ENCODE data around the gene CEP89.
"Not testable (repeated sequence)": the region's sequence is repeated elsewhere in the genome, so short reads cannot be mapped to it uniquely, and the experiment has no call there.

CEP89 gene

DNA sequence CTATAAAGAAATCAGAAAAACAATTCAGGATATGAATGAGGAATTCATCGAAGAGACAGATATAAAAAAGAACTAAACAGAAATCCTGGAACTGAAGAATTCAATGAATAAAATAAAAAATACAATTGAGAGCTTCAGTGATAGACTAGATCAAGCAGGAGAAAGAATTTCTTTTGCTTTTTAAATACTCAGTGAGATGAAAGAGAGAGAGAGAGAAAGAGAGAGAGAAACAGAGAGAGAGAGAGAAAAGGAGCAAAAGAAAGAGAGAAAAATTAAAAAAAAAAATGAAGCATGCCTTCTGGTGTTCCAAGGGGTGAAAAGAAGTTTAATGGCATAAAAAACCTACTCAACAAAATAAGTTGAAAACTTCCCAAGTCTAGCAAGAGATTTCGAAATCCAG, 80.1 kb downstream of the CEP89 start:
- DNase-seq (ENCODE audit: low read depth), result no peak

DNA sequence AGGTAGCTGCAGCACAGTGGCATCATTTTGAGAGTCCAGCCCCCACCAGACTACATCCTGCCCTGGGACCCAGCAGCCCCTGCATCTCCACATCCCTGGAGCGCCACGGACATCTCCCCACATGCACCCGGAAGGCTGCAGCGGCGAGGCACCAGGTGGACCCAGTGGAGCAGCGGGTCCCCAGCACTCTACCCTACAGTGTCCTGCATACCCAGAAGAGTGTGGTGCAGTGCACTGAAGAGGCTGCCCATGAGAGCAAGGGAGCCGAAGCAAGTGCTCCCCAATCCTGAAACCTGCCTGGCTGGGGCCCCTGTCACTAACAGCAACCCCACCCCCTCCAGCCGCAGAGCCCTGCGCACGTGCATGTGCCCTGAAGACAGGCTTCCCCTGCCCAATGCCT, 80.9 kb downstream of the CEP89 start:
- DNase-seq (ENCODE audit: low read depth), result no peak

DNA sequence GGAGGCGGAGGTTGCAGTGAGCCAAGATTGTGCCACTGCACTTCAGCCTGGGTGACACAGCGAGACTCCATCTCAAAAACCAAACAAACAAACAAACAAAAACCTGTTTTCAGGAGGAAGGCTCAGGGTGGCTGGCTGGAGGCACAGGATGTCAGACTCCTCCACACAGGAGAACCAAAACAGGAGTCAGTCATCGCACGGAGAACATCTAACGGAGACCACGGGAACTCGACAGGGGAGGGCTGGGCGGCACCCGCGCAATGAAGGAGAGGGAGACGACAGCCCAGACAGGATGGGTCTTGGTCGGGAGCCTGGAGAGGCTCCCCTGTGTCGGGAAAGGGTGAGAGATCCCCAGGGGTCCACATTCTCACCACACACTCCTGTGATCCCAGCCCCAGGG, 81.4 kb downstream of the CEP89 start:
- DNase-seq (ENCODE audit: low read depth), result no peak

DNA sequence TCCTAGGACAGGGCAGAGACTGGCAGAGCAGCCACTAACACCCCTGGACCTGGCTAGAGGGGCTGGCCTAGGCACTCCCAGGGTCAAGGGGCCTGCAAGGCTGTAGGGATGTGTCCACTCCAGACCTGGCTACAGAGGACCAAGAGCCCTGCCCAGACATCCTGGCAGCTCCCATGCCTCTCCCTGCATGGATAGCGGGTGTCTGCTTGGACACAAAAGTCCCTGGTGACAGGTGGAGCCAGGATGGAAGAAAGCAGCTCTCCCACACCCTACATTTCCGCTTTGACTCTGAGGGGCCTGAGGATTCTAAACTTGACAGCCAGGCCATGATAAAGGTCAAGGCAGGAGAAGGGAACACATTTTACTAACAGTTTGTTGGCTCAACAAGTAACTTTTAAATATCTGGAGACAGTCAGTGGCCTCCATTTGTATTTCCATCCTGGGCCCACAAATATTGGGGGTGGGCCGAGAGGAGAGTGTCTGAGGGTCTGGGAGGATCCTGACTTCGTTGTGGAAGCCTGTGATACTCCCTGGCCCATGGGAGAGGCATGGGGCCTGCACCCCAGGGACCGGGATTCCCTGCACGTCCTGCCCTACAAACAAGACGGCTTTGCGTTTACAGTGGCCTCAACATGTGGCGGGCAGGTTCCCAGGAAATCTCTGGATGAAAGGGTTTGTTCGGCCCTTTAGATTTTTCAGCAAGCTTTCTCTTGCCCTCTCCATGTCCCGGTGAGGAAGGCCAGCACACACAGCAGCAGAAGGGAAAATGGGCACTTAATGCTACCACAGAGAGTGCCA, 82.4 kb downstream of the CEP89 start:
- no peak for DNase-seq (ENCODE audit: low read depth)

DNA sequence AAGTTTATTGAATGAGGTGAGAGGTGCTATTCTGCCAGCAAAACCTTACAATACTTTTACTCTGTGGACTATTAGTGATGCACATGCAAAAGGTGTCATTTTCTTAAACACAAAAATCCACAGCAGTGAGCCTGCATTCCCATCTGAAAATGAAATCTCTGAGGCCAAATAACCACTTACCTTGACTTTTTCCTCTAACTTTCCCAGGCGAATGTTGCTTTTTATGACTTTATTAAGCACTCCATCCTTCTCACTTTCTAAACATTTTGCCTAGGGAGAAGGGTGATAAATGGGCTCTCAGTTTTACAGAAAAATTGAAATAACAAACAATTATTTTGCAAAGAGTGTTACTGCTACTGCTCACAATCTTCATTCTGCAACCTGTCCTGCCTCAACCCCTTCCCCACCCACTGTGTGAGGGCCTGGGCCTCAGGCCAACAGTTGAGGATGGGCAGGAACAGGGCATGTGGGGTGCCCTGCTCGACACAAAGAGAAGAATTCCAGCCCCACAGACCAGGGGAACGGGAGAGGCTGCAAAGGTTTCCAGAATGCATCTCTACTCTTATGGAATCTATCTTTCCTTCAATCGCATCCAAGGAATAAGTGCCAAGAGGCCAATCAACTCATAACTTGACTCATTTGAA, 84.1 kb downstream of the CEP89 start:
- no peak for DNase-seq (ENCODE audit: low read depth)

DNA sequence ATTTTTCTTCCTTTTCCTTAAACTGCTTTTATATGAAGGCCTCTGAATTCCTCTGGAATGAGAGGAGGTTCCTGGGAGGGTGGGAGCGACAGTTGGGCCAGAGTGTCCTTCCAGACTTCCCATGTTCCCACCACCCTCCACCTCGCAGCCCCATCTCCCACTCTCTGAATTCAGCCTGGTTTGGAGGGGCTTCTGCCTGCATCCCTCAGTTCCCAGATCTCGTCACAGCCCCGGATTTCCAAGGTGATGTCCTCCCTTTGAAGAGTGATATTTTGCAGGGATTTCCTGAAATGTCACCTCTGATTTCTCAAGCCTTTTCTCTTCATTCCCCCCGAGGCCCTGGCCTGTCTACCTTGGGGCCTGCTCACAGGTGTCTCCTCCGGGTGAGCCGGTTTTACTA, 85.5 kb downstream of the CEP89 start:
- no peak for DNase-seq (ENCODE audit: low read depth)

DNA sequence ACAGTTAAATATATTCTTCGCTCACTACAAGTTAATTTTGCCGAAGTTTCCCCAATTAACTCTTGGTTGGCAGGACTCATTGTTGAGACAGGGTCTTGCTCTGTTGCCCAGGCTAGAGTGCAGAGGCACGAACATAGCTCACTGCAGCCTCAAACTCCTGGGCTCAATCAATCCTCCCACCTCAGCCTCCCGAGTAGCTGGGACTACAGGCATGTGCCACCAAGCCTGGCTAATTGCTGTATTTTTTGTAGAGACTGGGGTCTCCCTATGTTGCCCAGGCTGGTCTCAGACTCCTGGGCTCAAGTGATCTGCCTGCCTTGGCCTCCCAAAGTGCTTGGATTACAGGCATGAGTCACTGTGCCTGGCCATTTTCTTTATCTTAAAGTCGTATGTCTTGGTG, 86.5 kb downstream of the CEP89 start:
- not testable (repeated sequence) for DNase-seq (ENCODE audit: low read depth)

DNA sequence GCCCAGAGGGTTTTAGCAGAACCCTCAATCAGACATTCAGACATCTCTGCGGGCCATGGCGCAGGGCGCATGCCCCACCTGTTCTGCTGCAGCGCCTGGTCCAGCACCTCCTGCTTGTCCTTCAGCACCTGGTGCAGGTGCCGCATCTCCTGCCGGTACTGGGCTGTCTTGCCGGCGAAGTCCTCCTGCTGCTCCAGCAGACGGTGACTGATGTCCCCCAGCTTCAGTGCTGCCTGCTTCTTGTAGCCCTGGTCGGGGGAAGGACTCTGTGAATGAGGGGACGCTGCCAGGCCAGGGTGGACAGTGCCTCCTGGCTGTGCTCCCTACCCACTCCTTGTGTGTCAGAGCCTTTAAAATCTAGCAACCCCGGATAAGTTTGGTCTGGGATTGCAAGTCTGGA, 90.0 kb downstream of the CEP89 start:
- no peak for DNase-seq (ENCODE audit: low read depth)

DNA sequence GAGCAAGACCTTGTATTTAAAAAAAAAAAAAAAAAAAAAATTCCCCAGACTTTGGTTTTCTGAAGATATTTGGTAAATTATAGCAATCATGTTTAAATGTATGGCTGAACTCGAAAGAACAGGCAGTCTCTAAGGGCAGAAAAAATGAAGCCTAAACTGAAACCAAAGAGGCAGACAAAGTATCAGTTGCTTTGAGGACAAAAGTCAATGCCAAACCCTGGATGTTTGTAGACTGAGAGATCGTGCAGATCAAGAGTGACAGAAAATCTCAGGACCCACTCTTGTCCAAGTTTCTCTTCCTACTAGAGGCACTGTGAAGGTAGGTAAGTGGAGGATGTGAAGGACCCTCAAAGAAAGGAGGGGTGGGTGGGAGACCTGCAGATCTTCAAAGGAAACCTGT, 91.1 kb downstream of the CEP89 start:
- no peak for DNase-seq (ENCODE audit: low read depth)

DNA sequence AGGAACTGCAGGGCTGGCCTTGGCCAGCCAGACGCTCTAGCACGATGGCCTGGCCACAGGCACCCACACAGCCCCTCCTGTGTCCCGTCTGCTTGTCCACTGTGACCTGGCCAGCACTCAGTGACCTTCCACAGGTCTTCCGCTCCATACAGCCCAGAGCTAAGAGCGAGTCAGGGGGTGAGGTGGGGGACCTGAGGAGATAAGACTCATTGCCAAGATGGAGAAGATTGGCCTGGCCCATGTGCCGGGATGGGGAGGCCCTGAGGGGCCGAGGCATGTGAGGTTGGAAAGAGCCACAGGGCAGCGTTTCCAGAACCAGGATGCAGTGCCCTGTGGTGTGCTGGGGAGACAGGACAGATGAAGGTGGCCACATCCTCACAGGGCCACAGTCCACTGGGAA, 92.0 kb downstream of the CEP89 start:
- no peak for DNase-seq (ENCODE audit: low read depth)

DNA sequence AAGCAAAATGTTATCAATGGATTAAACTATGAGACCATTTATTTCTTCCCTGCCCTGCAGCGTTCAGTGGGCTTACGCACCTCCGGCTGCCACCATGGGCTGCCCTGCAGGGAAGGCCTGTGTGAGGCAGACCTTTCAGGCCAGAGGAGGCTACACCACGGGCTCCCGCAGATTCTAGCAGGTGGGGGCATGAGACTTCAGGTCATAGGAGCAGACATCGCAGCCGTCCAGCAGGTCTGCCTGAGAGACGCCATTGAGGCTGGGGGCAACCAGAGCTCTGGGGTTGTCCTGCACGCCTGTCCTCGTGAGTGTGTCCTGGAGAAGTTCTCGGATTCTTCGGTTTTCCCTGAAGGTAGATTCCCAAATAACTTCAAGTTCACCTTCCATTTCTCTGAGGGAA, 92.8 kb downstream of the CEP89 start:
- no peak for DNase-seq (ENCODE audit: low read depth)

DNA sequence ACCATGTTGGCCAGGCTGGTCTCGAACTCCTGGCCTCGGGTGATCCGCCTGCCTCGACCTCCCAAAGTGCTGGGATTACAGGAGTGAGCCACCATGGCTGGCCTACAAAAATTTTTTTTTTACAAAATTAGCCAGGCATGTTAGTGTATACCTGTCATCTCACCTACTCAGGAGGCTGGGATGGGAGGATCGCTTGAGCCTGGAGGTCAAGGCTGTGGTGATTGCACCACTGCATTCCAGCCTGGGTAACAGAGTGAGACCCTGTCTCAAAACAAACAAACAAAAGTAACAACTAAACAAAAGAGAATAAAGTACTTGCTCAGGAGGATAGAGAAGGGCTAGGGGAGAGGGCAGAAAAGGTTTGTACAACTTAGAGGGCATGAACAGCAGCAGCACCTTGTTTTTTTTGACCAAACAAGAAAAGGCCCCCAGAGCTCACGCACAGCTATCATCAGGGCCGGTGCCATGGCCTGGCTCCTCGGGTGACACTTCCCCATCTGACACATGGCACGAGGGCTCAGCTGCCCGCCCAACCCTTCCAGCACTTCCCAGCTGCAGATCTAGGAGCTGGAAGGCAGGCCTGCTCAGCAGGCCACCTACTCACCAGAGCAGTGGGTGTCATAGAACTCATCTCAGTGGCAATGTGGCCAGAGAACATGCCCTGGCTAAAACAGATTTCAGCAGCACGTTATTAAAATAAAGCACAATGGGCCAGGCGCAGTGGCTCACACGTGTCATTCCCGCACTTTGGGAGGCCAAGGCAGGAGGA, 93.6 kb downstream of the CEP89 start:
- DNase-seq (ENCODE audit: low read depth), result no peak

DNA sequence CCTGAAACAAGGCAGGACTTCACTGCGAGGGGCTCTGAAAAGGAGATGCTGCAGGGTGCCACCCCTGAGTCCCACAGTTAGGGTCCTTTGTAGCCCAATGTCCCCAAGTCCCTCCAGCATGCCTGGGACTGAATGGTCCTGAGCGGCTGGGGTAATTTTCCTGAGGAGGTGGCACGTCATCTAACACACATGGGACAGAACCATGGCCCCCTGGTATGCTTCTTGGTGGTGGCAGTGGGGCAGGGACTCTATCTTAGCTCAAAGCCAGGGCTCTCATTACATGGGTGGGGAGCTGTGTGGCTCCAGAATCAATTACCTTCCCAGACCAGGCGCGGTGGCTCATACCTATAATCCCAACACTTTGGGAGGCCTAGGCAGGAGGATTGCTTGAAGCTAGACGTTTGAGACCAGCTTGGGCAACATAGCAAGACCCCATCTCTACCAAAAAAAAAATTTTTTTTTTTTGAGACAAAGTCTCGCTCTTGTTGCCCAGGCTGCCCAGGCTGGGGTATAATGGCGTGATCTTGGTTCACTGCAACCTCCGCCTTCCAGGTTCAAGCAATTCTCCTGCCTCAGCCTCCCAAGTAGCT, 94.3 kb downstream of the CEP89 start:
- DNase-seq (ENCODE audit: low read depth), result no peak

DNA sequence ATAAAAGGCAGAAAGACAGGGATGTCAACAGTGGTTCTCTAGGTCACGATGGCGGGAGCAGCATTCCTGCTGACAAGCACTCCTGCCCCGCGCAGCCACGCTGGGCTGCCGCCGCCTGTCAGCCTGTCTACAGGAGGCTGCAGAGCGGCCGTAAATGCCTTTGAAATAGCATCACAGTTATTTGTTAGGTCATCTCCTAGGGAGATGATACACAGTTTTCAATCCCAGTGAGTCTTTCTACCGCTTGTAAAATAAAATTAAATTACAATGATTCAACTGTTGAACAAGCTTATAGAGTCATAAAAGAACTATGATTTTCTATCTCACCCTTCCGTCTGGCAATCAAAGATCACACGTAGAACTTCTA, 94.9 kb downstream of the CEP89 start:
- DNase-seq (ENCODE audit: low read depth), result peak; percentile 6

DNA sequence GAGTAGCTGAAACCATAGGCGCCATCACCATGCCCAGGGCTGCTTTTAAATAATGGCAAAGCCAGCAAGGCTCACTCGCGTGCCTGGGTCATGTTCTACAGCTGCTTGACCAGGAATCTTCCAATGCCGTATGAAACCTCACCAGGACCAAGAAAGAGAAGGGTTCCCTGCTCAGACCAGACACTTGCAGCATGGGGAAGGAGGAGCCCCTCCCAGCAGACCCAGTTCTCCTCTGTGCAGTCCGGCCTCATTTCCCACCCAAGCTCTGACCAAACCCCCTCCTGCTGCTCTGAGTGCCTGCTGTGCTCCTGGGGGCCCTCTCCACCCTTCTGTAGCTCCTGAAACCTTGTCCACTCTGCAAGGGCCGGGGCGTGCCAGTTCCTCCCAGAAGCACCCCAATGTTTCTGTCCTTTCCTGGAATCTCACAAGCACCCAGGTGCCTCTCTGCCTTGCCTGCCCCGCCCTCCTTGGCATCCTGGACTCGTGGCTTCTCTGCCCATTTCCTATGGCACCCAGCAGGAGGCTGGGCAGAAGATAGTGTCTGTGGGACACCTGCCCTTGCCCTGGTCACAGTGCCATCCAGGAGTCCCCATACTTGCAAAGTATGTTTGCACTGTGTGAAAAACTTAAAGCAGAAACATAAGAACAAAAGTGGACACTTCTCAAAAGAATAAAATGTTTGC, 95.4 kb downstream of the CEP89 start:
- no peak for DNase-seq (ENCODE audit: low read depth)

DNA sequence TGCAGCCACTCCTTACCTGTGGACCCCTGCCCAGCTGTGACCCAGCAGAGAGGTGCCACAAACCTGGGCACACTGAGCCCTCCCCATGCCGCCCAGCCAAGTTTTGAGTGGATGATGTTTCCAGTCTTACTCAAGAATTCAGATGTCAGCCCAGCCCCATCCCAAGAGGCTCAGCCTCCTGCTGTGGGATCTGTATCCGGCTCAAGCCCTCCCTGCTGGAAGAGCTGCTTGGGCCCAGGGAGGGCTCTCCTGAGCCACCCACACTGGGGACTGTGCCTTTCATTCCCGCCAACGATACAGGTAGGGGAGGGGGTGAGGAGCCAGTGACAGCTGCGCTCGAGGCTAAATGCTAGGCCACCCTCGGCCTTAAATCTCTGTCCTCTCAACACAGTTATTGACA, 96.3 kb downstream of the CEP89 start:
- DNase-seq (ENCODE audit: low read depth), result no peak

DNA sequence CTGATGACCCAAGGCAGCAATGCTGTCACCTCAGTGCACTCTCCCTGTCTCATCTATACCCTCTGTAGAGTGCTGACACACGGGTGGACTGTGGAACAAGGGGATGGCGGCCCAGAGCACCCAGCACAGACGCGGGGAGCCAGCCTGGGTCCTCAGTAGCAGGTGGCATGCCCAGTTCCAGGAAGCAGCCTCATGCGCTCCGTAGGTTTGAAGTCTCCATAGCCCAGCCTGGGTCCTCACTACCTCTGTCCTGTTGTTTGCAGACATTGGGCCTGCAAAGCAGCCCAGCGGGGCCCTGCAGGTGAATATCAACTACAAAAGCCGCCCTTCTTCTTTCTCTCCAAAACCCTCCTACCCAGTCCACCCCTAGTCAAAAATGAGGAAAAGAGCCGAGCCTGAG, 97.2 kb downstream of the CEP89 start:
- no peak for DNase-seq (ENCODE audit: low read depth)

DNA sequence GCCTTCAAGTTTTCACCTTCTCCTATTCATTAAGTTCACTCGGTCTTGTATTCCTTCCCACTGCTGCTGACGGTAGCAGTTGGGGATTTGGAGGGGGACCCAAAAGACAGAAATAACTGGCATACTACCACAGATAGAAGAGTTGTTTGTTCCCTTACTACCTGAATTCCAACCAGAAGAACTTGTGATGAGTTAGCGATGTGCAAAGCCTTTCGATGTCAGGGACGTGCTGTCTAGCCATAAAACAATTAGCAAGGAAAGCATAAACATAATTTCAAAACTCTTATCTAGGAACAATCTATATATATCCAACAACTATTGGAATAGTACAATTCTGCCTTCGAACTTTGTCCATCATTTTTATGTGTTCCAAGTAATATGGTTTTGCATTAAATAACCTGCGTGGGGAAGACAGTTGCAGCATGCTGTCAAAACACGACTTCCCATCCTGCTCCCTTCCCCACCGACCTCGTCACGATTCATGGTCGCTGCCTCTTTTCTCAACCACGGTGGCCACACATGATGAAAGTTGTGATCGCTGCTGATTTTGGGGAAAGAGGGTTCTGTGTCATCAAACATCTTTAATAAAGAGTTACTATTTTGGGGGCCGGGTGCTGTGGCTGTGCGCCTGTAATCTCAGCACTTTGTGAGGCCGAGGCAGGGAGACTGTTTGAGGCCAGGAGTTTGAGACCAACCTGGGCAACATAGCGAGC, 98.4 kb downstream of the CEP89 start:
- DNase-seq (ENCODE audit: low read depth), result no peak

DNA sequence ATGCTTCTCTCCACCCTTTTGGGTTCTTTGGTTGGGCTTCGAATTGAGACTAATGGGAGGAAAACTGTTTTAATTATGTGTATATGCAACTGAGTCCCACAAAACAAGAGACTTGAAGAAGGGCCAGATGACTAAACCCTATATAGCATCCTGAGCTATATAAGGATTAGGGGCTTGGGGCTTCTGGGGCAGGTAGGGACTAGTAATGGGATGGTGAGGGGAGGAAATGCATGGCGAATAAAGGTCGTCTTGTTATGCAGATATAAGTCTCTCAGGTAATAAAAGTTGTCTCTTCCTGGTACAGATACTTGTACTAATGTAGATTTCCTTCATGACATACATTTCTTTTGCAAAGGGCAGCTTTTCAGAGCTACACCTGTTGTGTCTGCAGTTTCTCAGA, 99.4 kb downstream of the CEP89 start:
- DNase-seq (ENCODE audit: low read depth), result no peak

DNA sequence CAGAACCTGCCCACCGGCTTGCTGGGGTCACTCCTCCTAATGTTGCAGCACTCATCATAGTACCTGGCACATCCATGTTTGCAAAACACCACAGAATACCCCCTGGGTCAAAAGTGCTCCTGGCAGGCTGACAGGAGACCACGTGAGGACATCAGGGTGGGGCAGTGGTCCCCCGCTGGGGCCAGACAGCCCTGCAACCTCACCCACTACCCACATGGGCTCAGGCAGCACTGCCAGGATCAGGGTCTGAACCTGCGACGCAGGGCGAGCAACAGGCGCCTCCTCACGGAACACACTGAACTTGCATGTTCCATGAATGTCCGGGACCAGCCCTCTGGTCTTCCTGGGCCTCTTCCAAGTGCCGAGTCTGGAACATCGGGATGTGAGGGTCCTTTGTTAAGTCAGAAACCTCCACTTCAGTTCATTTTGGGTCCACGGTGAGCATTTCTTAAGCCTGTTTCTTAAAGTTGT, 100.7 kb downstream of the CEP89 start:
- no peak for DNase-seq (ENCODE audit: low read depth)

DNA sequence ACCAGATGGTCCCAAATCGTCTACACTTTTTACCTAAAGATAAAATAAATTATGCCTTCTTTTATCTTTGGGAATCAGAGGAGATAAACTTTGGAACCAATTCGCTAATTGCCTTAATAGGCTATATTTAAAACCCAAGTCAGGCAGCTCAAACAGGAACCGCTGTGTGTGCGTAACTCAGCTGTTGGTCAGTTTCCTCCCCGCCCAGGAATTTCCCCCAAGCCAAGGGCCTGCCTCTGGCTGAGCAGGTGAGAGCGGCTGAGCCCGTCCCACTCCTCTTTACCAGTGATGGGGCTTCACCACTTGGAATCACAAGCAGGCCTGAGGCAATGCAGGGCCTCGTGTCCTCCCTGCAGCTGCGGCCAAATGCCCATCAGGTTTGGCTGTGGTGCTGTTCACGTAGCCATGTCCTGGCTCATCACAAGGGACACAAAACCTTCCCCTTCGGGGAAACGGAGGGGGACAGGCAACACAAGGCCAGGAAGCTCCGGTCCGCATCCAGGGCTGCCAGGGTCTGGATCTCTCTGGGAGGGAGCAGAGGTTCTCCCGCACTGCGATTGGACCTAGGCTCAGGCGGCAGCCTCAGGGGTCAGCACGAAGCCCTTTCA, 101.7 kb downstream of the CEP89 start:
- no peak for DNase-seq (ENCODE audit: low read depth)

Data from stromal cell of bone marrow (primary cell).